Fibroblast of lung (primary cell): Measurements from ENCODE around the gene FAM78B. TPM values are rescaled to one million over a fixed set of nuclear protein-coding genes. Genes with fewer than 3 reads are reported as not detected.

ENCODE experiments used
- DNase-seq, 2 donors: peaks; one replicate each; pipeline versions ENCODE4 v3.0.0 to v3.0.0-alpha.2; 2010; ENCODE audit warnings: low read depth in 2 of 2
- H2AFZ ChIP-seq: 2 replicates; pipeline ENCODE4 v1.5.1; 2012; ENCODE audit warnings: low read length, control low read depth, inconsistent platforms
- H3K27ac ChIP-seq: 2 replicates; pipeline ENCODE4 v1.5.1; 2011; ENCODE audit warnings: low read length, control low read depth; ENCODE audit not compliant: insufficient read depth
- H3K27me3 ChIP-seq: 2 replicates; pipeline ENCODE4 v1.5.1; 2011; ENCODE audit warnings: mild to moderate bottlenecking, low read length; ENCODE audit not compliant: control insufficient read depth, insufficient read depth
- H3K36me3 ChIP-seq: 2 replicates; pipeline ENCODE4 v1.5.1; 2011; ENCODE audit warnings: low read length; ENCODE audit not compliant: control insufficient read depth, insufficient read depth
- H3K4me1 ChIP-seq: 2 replicates; pipeline ENCODE4 v1.5.1; 2011; ENCODE audit warnings: low read length; ENCODE audit not compliant: control insufficient read depth, insufficient read depth; ENCODE audit errors: extremely low read depth
- H3K4me2 ChIP-seq: 2 replicates; pipeline ENCODE4 v1.5.1; 2011; ENCODE audit warnings: low read length, control low read depth; ENCODE audit not compliant: insufficient read depth; ENCODE audit errors: extremely low read depth
- H3K4me3 ChIP-seq, 4 experiments: fragments of 200-600 bp in 1 of 4; sonication (generic) in 1 of 4; replicated peaks in 1 of 4; 2 replicates each; pipeline ENCODE4 v1.5.1; 2011 to 2016; ENCODE audit warnings: low read length in 4 of 4, low read depth in 3 of 4, mild to moderate bottlenecking in 3 of 4, control low read depth in 2 of 4, inconsistent platforms in 1 of 4, mixed read lengths in 1 of 4; ENCODE audit not compliant: insufficient read depth in 1 of 4; ENCODE audit errors: control extremely low read depth in 1 of 4
- H3K79me2 ChIP-seq: 2 replicates; pipeline ENCODE4 v1.5.1; 2012; ENCODE audit warnings: mild to moderate bottlenecking, low read length, inconsistent platforms; ENCODE audit not compliant: control insufficient read depth, insufficient read depth
- H3K9ac ChIP-seq: 2 replicates; pipeline ENCODE4 v1.5.1; 2011; ENCODE audit warnings: mild to moderate bottlenecking, low read length, control low read depth; ENCODE audit not compliant: insufficient read depth
- H3K9me3 ChIP-seq: 2 replicates; pipeline ENCODE4 v1.5.1; 2012; ENCODE audit warnings: low read depth, low read length; ENCODE audit not compliant: control insufficient read depth, insufficient read depth
- H4K20me1 ChIP-seq: 2 replicates; pipeline ENCODE4 v1.5.1; 2011; ENCODE audit warnings: low read length; ENCODE audit not compliant: control insufficient read depth, insufficient read depth; ENCODE audit errors: extremely low read depth
- EZH2 ChIP-seq: IDR thresholded peaks from 2 replicates; pipeline ENCODE4 v1.5.1; 2012; ENCODE audit warnings: low read length, control low read depth, mild to moderate bottlenecking; ENCODE audit errors: missing control alignments
- polyA plus RNA-seq, 2 donors: library from polyadenylated mRNA; depleted of rRNA in 1 of 2; stranded (reverse) in 1 of 2; unstranded in 1 of 2; fragments of >200 nt; gene quantifications; 2 replicates each; pipeline ENCODE4 v1.2.1, GENCODE V29; 2011 to 2012; ENCODE audit warnings: missing spikeins in 1 of 2
- total RNA-seq: library from RNA; depleted of rRNA; stranded (reverse); fragments of >200 nt; gene quantifications from 2 replicates; pipeline ENCODE4 v1.2.1, GENCODE V29; 2014
- TF ChIP-seq, protein P1 (sequence below), 2 donors: IDR thresholded peaks in 1 of 2; conservative IDR thresholded peaks in 1 of 2; 1 replicate in 1 of 2; 2 replicates in 1 of 2; pipeline ENCODE4 v1.5.1; 2011 to 2012; ENCODE audit warnings: low read length in 2 of 2, control low read depth in 1 of 2, inconsistent platforms in 1 of 2, low read depth in 1 of 2, mild to moderate bottlenecking in 1 of 2

FAM78B gene
- total and polyA plus RNA-seq, 2 donors (not counting 1 experiment from before 2014, with no cell fraction given) = 0.15 to 0.33 TPM

DNA sequence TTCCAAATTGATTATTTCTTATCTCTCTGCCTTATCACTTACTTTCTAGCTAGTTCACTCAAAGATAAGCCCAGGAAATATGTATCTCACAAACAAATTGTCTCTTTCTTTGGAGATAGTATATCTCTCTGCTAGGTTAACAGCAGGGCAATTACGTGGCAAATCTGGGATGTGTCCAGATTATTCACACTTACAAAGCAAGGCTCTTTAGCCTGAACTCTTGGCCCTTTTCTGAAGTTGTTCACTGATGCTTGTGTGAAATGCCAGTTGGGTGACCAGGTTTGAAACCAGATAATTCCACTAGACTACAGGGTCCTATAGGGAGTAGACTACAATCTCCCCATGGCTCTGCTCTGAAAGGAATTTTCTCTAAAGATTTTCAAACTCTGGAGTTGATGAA is 30.8 kb upstream of the FAM78B start:
- Histone ChIP-seq H2AFZ (no peak overlapping the region), H3K4me1 (no peaks in the 10 kb centered on the region), H3K27ac (no peak overlapping the region), H3K4me2 (no peak overlapping the region), H4K20me1 (no peaks in the 10 kb centered on the region), H3K4me3 (no peak overlapping the region), H3K9ac (no peak overlapping the region), H3K79me2 (no peaks in the 10 kb centered on the region), H3K27me3 (no peaks in the 10 kb centered on the region), H3K36me3 (no peaks in the 10 kb centered on the region), H3K9me3 (no peaks in the 10 kb centered on the region)
- peak in 1 of 2 donors; percentile 84 for DNase-seq
- TF ChIP-seq, protein P1, sequence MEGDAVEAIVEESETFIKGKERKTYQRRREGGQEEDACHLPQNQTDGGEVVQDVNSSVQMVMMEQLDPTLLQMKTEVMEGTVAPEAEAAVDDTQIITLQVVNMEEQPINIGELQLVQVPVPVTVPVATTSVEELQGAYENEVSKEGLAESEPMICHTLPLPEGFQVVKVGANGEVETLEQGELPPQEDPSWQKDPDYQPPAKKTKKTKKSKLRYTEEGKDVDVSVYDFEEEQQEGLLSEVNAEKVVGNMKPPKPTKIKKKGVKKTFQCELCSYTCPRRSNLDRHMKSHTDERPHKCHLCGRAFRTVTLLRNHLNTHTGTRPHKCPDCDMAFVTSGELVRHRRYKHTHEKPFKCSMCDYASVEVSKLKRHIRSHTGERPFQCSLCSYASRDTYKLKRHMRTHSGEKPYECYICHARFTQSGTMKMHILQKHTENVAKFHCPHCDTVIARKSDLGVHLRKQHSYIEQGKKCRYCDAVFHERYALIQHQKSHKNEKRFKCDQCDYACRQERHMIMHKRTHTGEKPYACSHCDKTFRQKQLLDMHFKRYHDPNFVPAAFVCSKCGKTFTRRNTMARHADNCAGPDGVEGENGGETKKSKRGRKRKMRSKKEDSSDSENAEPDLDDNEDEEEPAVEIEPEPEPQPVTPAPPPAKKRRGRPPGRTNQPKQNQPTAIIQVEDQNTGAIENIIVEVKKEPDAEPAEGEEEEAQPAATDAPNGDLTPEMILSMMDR (conservative IDR thresholded peaks at IDR 0.05 in 1 of 2, IDR thresholded peaks at IDR 0.05 in 1 of 2; ENCODE audit: low read depth in 1 of 2, low read length in 2 of 2) = no peak
- TF ChIP-seq EZH2 = no peak

DNA sequence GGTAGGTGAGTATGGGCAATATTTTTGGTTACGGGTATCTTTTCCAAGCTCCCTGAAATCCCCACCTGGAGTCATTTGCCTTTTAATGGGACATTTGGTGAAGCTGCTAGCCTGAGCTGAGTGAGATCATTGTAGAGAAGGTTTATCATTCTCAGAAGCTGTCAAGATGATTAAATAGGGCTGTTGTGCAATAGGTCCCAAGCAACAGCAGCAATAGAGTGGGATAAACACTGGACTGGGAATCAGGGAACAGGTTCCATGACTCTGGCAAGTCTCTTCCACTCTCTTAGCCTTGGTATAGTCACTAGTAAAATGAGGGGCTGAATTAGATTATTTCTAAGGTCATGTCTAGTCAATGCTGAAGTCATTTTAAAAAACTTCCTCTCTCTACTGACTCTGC is 30.3 kb upstream of the FAM78B start:
- Histone ChIP-seq H3K4me2 (no peak overlapping the region), H3K4me3 (no peak overlapping the region), H3K27me3 (no peaks in the 10 kb centered on the region), H3K9ac (no peak overlapping the region), H3K79me2 (no peaks in the 10 kb centered on the region), H3K36me3 (no peaks in the 10 kb centered on the region), H3K4me1 (no peaks in the 10 kb centered on the region), H3K27ac (no peak overlapping the region), H3K9me3 (no peaks in the 10 kb centered on the region), H4K20me1 (no peaks in the 10 kb centered on the region), H2AFZ (no peak overlapping the region)
- DNase-seq = peak in 1 of 2 donors; percentile 85
- TF ChIP-seq EZH2 = no peak
- TF ChIP-seq, protein P1 (conservative IDR thresholded peaks at IDR 0.05 in 1 of 2, IDR thresholded peaks at IDR 0.05 in 1 of 2; ENCODE audit: low read depth in 1 of 2, low read length in 2 of 2) = no peak

DNA sequence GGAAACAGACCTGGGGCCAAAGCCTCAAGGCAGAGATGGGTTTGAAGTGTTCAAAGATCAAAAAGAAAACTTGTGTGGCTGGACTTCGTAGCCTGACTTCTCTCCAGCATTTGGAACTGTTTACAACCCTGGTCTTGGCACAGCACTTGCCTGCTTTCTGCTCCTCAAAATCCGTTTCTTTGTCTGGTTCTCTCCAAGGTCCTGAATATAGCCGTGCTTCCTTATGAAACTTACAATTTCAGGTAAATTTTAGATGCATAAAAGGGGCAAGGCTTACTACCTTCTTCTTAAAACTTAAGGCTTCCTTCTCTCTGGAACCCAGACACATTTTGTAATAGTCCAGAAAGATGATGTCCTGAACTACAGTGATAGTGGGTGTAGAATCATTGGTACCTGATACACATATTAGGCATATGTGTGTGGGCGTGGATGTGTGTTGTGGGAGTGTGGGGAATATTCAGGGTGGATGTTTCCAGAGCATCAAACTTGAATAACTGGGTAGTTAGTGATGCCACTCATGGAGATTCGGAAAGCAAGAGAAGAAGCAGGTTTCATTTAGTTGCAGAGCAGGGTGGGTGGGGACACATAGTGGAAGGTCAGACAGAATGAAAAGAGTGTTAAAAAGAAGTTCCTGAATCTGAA is 26.4 kb upstream of the FAM78B start:
- Histone ChIP-seq H3K4me3 (no peak overlapping the region), H3K4me2 (no peak overlapping the region), H2AFZ (no peak overlapping the region), H3K27ac (no peak overlapping the region), H3K9ac (no peak overlapping the region), H3K9me3 (no peaks in the 10 kb centered on the region), H3K79me2 (no peaks in the 10 kb centered on the region), H3K27me3 (no peaks in the 10 kb centered on the region), H4K20me1 (no peaks in the 10 kb centered on the region), H3K4me1 (no peaks in the 10 kb centered on the region), H3K36me3 (no peaks in the 10 kb centered on the region)
- DNase-seq = no peak
- TF ChIP-seq, protein P1 (conservative IDR thresholded peaks at IDR 0.05 in 1 of 2, IDR thresholded peaks at IDR 0.05 in 1 of 2; ENCODE audit: low read depth in 1 of 2, low read length in 2 of 2) = no peak
- no peak for TF ChIP-seq EZH2
